Spleen (tissue), 11 donors: Measurements from ENCODE around the gene CTTN. TPM values are rescaled to one million over a fixed set of nuclear protein-coding genes. Genes with fewer than 3 reads are reported as not detected.

Source experiments
- DNase-seq: peaks from one replicate; pipeline ENCODE4 v3.0.0-alpha.2; 2020
- H3K27ac ChIP-seq, 8 donors: fragments of 200-600 bp; sonication (generic) in 7 of 8; 1 replicate in 4 of 8; 2 replicates in 4 of 8; pipeline versions ENCODE4 v1.5.0 to v1.8.0; 2016 to 2021; ENCODE audit warnings: inconsistent platforms in 4 of 8, mild to moderate bottlenecking in 4 of 8, moderate library complexity in 1 of 8
- H3K27me3 ChIP-seq, 7 donors: fragments of 200-600 bp; sonication (generic) in 6 of 7; replicated peaks in 1 of 7; 1 replicate in 4 of 7; 2 replicates in 3 of 7; pipeline versions ENCODE4 v1.5.0 to v1.8.0; 2016 to 2021; ENCODE audit warnings: inconsistent platforms in 3 of 7, mild to moderate bottlenecking in 1 of 7
- H3K36me3 ChIP-seq, 6 donors: fragments of 200-600 bp; sonication (generic) in 5 of 6; 1 replicate in 4 of 6; 2 replicates in 2 of 6; pipeline versions ENCODE4 v1.5.0 to v1.8.0; 2016 to 2021; ENCODE audit warnings: inconsistent platforms in 2 of 6
- H3K4me1 ChIP-seq, 6 donors: fragments of 200-600 bp; sonication (generic) in 5 of 6; 1 replicate in 3 of 6; 2 replicates in 3 of 6; pipeline versions ENCODE4 v1.5.0 to v1.8.0; 2016 to 2021; ENCODE audit warnings: inconsistent platforms in 3 of 6
- H3K4me3 ChIP-seq, 8 donors: fragments of 200-600 bp; sonication (generic) in 7 of 8; 1 replicate in 4 of 8; 2 replicates in 4 of 8; pipeline versions ENCODE4 v1.5.0 to v1.8.0; 2016 to 2021; ENCODE audit warnings: inconsistent platforms in 4 of 8, mild to moderate bottlenecking in 4 of 8, moderate library complexity in 2 of 8
- H3K9me3 ChIP-seq, 8 donors: fragments of 200-600 bp; sonication (generic) in 7 of 8; 1 replicate in 4 of 8; 2 replicates in 4 of 8; pipeline versions ENCODE4 v1.5.0 to v1.8.0; 2016 to 2021; ENCODE audit warnings: inconsistent platforms in 4 of 8
- CTCF ChIP-seq, 11 experiments: fragments of 200-600 bp in 7 of 11; fragments of 450-650 bp in 4 of 11; sonication (generic) in 4 of 11; IDR thresholded peaks in 8 of 11; conservative IDR thresholded peaks in 3 of 11; 1 replicate in 7 of 11; 2 replicates in 4 of 11; pipeline versions ENCODE4 v1.4.0 to v1.8.0; 2016 to 2021; ENCODE audit warnings: antibody characterized with exemption in 11 of 11, inconsistent platforms in 4 of 11, mild to moderate bottlenecking in 1 of 11
- POLR2A ChIP-seq, 3 donors: fragments of 450-650 bp; IDR thresholded peaks; one replicate each; pipeline ENCODE4 v1.5.1; 2017; ENCODE audit warnings: antibody characterized with exemption in 3 of 3, mild to moderate bottlenecking in 1 of 3
- POLR2AphosphoS5 ChIP-seq, 3 donors: sonication (generic); formaldehyde crosslinking; IDR thresholded peaks; one replicate each; pipeline ENCODE4 v1.5.1; 2017; ENCODE audit warnings: antibody characterized with exemption in 3 of 3
- WGBS, 5 donors: extraction: QIAGEN DNeasy Blood & Tissue Kit in 3 of 5; methylation state at CpG; one replicate each; pipeline versions ENCODE4 v1.1.5 to v1.1.7; 2013 to 2018; 5-methylcytosine and 5-hydroxymethylcytosine counted together
- intact Hi-C: fragments of 100-400 bp; cut with DNase I; formaldehyde crosslinking; loops from one replicate; pipeline ENCODE4 v1.15.0; 2023; ENCODE audit warnings: low total_unique reads
- polyA plus RNA-seq, 3 donors: library from polyadenylated mRNA; stranded (reverse); fragments of 200-250 nt; gene quantifications; one replicate each; pipeline ENCODE4 v1.2.1, GENCODE V29; 2013
- total RNA-seq, 7 donors: library from RNA; depleted of rRNA in 3 of 7; stranded (reverse); fragments of >200 nt in 3 of 7; fragmentation: NEBNext Ultra II Directional in 4 of 7; extraction: Animal tissue kit (Norgen Biotek cat#: 25700) in 4 of 7; gene quantifications; one replicate each; pipeline versions ENCODE4 v1.1.0 to v1.2.1, GENCODE V29; 2016 to 2021
- donor health status: healthy with polysubstance abuse.
- donor health status: DM: no; HTN: no; CAD: no; lungs with moderate emphysema.
- donor health status: DM: no; HTN: no; CAD: no.
- donor health status: Bipolar disorder and iron deficiency.
- donor health status: healthy.
- donor health status: DM: no; HTN: no; CAD: no.
- donor health status: DM: yes; HTN: yes; CAD: no.

CTTN gene
- total and polyA plus RNA-seq, 10 donors, result 18.4 to 149 (median 98.4) TPM

- TF ChIP-seq CTCF (IDR thresholded peaks at IDR 0.05 in 8 of 11, conservative IDR thresholded peaks at IDR 0.05 in 3 of 11) (no peak), POLR2AphosphoS5 (IDR thresholded peaks at IDR 0.05) (no peak), POLR2A (IDR thresholded peaks at IDR 0.05) (no peak)
- intact Hi-C loops, result no loop called here
- Histone ChIP-seq H3K27ac (no peak overlapping the region), H3K27me3 (peaks cover 0 to 7% (median 0%) of the 10 kb centered on the region in 7 donors), H3K36me3 (no peaks in the 10 kb centered on the region), H3K9me3 (peaks cover 0 to 16% (median 12%) of the 10 kb centered on the region in 8 donors), H3K4me1 (no peaks in the 10 kb centered on the region), H3K4me3 (no peak overlapping the region)
- DNase-seq, result no peak
- 88 to 95% (median 93%) methylated on average over 22 of the region's 22 CpGs for whole genome bisulfite sequencing, 5 donors
Measured at GRCh38 chr11:70486026-70486415, 87.7 kb downstream of the CTTN start.

Other genes starting within 250 kb of the CTTN start
- 10 to 100 TPM; 20.0 to 28.8 (median 23.1) TPM for gene FADD, start 195.2 kb upstream of the CTTN start, total RNA-seq
- gene FADD, start 195.2 kb upstream of the CTTN start, polyA plus RNA-seq, result 10 to 100 TPM; 11.3 to 24.9 (median 17.3) TPM
- 10 to 100 TPM; 46.1 to 73.5 (median 64.6) TPM for gene PPFIA1, start 127.8 kb upstream of the CTTN start, total RNA-seq
- 10 to 100 TPM in 2 of 3 donors, 1 to 10 TPM in 1; 7.6 to 18.4 (median 18.3) TPM for gene PPFIA1, start 127.8 kb upstream of the CTTN start, polyA plus RNA-seq